HEK293 (cell line): ENCODE measurements around the gene GADD45GIP1.

Experiments
- CTCF ChIP-seq: fragments of 450-650 bp; formaldehyde crosslinking; IDR thresholded peaks from 2 replicates; pipeline ENCODE4 v1.5.1; 2016; ENCODE audit warnings: missing biosample characterization, missing genetic modification characterization
- ELK4 ChIP-seq: IDR thresholded peaks from 2 replicates; pipeline ENCODE4 v1.6.1; 2011; ENCODE audit warnings: mild to moderate bottlenecking, low read depth, low read length, borderline replicate concordance
- PRDM10 ChIP-seq: fragments of 450-650 bp; formaldehyde crosslinking; IDR thresholded peaks from 2 replicates; pipeline ENCODE4 v1.5.1; 2016; ENCODE audit warnings: missing biosample characterization, missing genetic modification characterization
- ZNF121 ChIP-seq: fragments of 450-650 bp; formaldehyde crosslinking; IDR thresholded peaks from 2 replicates; pipeline ENCODE4 v1.5.1; 2016; ENCODE audit warnings: missing biosample characterization, missing genetic modification characterization
- ZNF548 ChIP-seq: fragments of 450-650 bp; formaldehyde crosslinking; IDR thresholded peaks from 2 replicates; pipeline ENCODE4 v1.5.1; 2016; ENCODE audit warnings: missing biosample characterization, missing genetic modification characterization

GRCh38 chr19:12984683-12985048 lies 27.6 kb upstream of the GADD45GIP1 start:
- TF ChIP-seq PRDM10 (no peak), CTCF (tag by site-specific recombination) (no peak), ELK4 (no peak), ZNF121 (no peak), ZNF548 (no peak)
